GM21529 (cell line): ENCODE results near the gene KDM4B.

ENCODE experiments used
- ATAC-seq: cut with Tn5 transposase; IDR thresholded peaks from one replicate; pipeline ENCODE4 v1.9.1; 2021; ENCODE audit not compliant: unreplicated experiment

The KDM4B gene

GRCh38 chr19:5067678-5068077, 98.8 kb downstream of the KDM4B start:
- ATAC-seq = no peak

GRCh38 chr19:5068233-5069072, 99.5 kb downstream of the KDM4B start:
- ATAC-seq = no peak

- no peak for ATAC-seq
Measured at GRCh38 chr19:5070331-5070730, 101.4 kb downstream of the KDM4B start.

- ATAC-seq = no peak
Measured at GRCh38 chr19:5070930-5071329, 102.0 kb downstream of the KDM4B start.

GRCh38 chr19:5071579-5071978, 102.7 kb downstream of the KDM4B start:
- no peak for ATAC-seq

- no peak for ATAC-seq
Measured at GRCh38 chr19:5072115-5072514, 103.2 kb downstream of the KDM4B start.

- no peak for ATAC-seq
Measured at GRCh38 chr19:5073153-5073844, 104.4 kb downstream of the KDM4B start.

- no peak for ATAC-seq
Measured at GRCh38 chr19:5074407-5074806, 105.5 kb downstream of the KDM4B start.

- no peak for ATAC-seq
Measured at GRCh38 chr19:5074830-5075394, 106.0 kb downstream of the KDM4B start.

GRCh38 chr19:5075597-5075996, 106.7 kb downstream of the KDM4B start:
- no peak for ATAC-seq

- ATAC-seq = no peak
Measured at GRCh38 chr19:5076440-5077208, 107.7 kb downstream of the KDM4B start.

GRCh38 chr19:5077209-5077515, 108.2 kb downstream of the KDM4B start:
- no peak for ATAC-seq

GRCh38 chr19:5078182-5078581, 109.3 kb downstream of the KDM4B start:
- ATAC-seq = no peak

GRCh38 chr19:5078666-5079065, 109.8 kb downstream of the KDM4B start:
- ATAC-seq = no peak

- ATAC-seq = no peak
Measured at GRCh38 chr19:5079071-5079774, 110.3 kb downstream of the KDM4B start.

GRCh38 chr19:5080030-5080654, 111.2 kb downstream of the KDM4B start:
- ATAC-seq = no peak

- no peak for ATAC-seq
Measured at GRCh38 chr19:5080809-5081208, 111.9 kb downstream of the KDM4B start.

GRCh38 chr19:5081443-5082161, 112.7 kb downstream of the KDM4B start:
- no peak for ATAC-seq

GRCh38 chr19:5083547-5083965, 114.6 kb downstream of the KDM4B start:
- ATAC-seq = no peak

GRCh38 chr19:5085566-5085965, 116.7 kb downstream of the KDM4B start:
- no peak for ATAC-seq
